GM13977 (cell line): Measurements from ENCODE around the gene ANKRD31.

Source experiments
- DNase-seq: peaks from one replicate; pipeline ENCODE4 v3.0.0; 2012; ENCODE audit warnings: low spot score
- in situ Hi-C: fragments of 300-500 bp; cut with MboI; formaldehyde crosslinking; loops from one replicate; pipeline ENCODE4 v1.12.0; 2022; ENCODE audit warnings: low sequenced_read_pairs, low pct_unique_long_range_greater_than_20kb, mixed read lengths, inconsistent platforms; ENCODE audit not compliant: unreplicated experiment
- TF ChIP-seq, protein P1 (sequence below): IDR thresholded peaks from 2 replicates; pipeline ENCODE4 v1.5.1; 2012; ENCODE audit warnings: mild to moderate bottlenecking, control low read depth; ENCODE audit not compliant: insufficient read depth; ENCODE audit errors: extremely low read depth, missing control alignments

The ANKRD31 gene

DNA sequence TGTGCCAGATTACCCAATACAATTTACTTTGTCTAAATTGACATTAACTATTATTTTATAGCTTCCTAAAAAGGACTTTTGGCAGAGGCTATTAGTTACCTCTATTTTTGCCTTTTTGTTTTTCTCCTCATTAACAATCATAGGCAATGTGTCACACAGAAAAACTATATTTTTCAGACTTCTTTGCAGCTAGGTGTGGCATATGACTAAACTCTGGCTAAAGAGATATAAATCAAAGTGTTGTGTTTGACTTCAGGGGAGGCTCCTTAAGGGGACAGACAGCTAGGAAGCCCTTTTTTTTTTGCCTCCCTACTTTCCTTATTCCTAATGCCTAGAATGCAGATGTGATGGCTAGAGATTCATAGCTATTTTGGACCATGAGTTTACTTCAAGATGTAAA, 164.6 kb downstream of the ANKRD31 start:
- TF ChIP-seq, protein P1, sequence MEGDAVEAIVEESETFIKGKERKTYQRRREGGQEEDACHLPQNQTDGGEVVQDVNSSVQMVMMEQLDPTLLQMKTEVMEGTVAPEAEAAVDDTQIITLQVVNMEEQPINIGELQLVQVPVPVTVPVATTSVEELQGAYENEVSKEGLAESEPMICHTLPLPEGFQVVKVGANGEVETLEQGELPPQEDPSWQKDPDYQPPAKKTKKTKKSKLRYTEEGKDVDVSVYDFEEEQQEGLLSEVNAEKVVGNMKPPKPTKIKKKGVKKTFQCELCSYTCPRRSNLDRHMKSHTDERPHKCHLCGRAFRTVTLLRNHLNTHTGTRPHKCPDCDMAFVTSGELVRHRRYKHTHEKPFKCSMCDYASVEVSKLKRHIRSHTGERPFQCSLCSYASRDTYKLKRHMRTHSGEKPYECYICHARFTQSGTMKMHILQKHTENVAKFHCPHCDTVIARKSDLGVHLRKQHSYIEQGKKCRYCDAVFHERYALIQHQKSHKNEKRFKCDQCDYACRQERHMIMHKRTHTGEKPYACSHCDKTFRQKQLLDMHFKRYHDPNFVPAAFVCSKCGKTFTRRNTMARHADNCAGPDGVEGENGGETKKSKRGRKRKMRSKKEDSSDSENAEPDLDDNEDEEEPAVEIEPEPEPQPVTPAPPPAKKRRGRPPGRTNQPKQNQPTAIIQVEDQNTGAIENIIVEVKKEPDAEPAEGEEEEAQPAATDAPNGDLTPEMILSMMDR, result no peak
- no peak for DNase-seq
- in situ Hi-C loops, result no loop called here

DNA sequence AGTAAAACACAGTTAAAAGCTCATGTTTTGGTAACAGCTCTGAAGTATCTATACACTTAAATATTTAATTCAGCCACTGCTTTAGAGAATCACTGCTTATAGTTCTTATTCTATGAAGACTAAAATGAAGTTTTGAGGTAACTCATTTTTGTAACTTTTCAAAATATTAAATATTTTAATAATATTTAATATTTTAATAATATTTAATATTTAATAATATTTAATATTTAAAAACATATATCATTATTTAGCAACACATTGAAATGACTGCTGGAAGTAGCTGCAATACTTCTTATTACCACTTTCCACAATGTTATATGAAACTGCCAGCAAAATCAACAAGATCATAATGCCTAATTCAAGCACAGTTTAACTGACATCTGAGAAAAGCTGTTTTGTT, 165.6 kb downstream of the ANKRD31 start:
- in situ Hi-C loops, result no loop called here
- TF ChIP-seq, protein P1, result no peak
- DNase-seq, result no peak

DNA sequence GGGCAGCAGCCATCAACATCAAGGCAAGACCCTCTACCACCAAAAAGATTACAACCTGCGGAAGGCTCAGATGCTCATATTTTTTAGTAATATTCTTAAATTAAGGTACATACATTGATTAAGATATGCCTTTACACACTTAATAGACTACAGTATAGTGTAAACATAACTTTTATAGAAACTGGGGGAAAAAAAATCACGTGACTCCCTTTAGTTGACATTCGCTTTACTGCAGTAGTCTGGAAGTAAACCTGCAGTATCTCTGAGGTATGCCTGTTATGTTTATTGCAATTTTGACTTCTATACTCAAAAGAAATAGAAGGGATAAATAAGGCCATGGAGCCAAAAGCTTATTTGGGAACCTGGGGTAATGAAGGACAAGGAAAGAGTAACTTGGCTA, 169.2 kb downstream of the ANKRD31 start:
- in situ Hi-C loops, result no loop called here
- TF ChIP-seq, protein P1, result no peak

DNA sequence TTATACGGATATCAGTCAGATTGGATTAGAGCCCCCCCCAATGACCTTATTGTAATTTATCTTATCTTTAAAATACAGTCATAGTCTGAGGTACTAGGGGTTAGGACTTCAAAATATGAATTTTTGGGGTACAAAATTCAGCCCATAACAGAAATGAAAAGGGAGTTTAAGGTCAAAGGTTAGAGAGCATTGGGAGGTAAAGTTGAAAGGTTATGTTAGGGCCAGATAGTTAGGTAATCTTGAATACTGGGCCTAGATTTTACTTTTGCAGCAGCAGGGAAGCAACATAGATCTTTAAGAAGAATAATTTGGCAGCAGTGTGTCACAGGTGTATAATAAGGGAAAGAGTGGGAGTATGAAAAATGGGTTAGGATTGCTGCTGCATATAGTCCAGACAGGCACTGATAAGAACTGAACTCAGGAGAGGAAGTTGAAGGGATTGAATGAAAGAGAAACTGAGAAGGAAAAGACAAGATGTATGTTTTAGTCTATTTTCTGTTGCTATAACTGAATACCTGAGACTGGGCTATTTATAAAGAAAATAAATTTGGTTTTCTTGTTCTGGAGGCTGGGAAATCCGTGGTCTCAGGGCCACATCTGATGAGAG, 173.7 kb downstream of the ANKRD31 start:
- TF ChIP-seq, protein P1, result no peak
- in situ Hi-C loops, result no loop called here
- no peak for DNase-seq

More for the DNA sequence above, 169.2 kb downstream of the ANKRD31 start:
- DNase-seq, result no peak

DNA sequence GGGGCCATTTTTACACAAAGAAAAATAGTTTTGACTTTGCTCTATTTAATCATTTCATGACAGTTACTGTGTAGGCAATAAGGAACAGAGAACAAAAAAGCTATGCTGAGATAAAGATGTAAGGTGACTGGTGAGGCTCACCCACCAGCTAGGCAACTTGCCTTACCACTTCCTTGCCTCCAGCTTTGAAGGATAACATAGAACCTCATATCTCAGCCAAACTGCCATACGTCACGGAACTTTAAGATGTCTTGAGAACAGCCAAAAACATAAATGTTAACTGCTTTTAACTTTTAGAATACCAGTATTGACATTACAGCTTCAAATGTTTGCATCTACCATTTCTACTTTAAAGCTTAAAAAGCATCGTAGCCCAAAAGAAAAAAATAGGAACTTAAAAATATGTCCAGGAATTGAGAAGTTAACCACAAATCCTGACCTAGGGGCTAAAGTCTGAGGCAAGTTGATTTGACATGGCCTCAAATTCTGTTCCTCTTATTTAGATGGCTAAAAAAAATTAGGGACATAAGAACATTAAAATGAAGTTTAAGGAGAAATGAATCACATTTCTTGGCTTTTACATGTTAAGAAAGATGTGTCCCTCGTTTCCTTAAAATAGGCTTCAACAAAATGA, 176.6 kb downstream of the ANKRD31 start:
- in situ Hi-C loops, result no loop called here

DNA sequence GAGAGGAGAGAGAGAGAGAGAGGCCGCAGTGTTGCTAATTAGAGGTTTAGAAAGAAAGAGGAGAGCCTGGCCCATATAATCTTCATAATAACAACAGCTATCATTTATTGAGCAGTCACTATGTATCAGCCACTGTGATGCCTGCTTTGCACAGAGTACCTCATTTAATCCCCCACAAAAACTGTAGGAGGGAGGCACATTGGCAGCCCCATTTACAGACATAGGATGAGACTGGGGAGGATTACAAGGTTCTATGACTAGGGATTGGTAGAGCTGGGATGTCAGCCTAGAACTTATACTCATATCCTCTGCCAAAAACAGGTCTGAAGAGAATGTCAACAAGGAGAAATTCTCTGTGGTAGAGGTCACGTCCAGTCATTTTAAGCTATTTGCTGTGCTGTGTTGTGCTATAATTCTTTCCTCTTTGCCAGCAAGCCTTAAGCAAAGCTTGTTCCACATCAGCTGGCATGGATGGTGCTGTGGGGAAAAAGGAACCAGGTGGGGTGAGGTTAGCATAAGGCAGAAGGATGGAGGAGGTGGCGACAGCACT, 177.6 kb downstream of the ANKRD31 start:
- TF ChIP-seq, protein P1, result no peak
- no peak for DNase-seq
- in situ Hi-C loops, result no loop called here

More for the DNA sequence above, 176.6 kb downstream of the ANKRD31 start:
- TF ChIP-seq, protein P1, result no peak
- no peak for DNase-seq
